Activated T-cell treated with anti-CD3 and anti-CD28 coated beads, Interleukin-2, amount 50 U/mL, for 1 hour (primary cell): ENCODE measurements around the gene RAB11FIP2.
A peak's percentile ranks its signal among the peaks of the same experiment; 100 is the strongest.
"Not testable (repeated sequence)": the region's sequence is repeated elsewhere in the genome, so short reads cannot be mapped to it uniquely, and the experiment has no call there.

Experiments
- DNase-seq: peaks from one replicate; pipeline ENCODE4 v3.0.0-alpha.2; 2020

The RAB11FIP2 gene, protein sequence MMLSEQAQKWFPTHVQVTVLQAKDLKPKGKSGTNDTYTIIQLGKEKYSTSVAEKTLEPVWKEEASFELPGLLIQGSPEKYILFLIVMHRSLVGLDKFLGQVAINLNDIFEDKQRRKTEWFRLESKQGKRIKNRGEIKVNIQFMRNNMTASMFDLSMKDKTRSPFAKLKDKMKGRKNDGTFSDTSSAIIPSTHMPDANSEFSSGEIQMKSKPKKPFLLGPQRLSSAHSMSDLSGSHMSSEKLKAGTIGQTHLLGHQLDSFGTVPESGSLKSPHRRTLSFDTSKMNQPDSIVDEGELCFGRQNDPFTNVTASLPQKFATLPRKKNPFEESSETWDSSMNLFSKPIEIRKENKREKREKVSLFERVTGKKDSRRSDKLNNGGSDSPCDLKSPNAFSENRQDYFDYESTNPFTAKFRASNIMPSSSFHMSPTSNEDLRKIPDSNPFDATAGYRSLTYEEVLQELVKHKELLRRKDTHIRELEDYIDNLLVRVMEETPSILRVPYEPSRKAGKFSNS

DNA sequence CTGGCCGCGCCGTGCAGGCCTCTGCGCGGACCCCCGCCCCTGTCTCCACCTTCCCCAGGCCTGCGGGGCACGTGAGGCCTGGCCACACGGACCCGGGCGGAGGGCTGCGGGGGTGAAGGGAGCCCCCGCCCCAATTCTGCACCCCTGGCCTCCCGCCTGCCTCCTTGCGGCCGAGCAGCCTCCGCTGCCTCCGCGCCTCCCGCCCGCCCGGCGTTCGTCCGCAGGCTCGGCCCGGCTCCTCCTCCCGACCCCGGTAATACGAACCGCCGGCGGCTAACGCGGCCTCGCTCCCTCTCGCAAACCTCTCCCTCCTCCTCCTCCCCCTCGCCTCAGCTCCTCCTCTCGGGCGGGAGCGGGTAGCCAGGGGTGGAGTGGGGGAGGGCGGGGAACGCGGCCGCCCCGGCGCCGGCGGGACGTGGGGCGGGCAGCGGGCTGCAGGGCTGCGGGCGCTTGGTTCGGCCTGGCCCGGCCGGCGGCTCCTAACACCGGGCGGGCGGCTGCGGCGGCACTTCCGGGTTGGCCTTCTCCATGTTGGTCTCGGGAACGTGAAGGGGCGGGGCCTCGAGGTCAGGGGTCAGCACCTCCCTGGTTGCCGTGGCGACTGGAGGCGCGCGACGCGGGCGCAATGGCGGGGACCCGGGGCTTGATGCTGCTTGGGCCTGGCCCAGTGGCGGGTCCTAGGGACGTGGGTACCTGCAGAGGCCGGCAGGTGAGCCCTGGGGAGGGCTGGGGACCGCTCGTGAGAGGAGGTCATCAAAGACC lies at the start of gene RAB11FIP2:
Gene RAB11FIP2 (minus strand): TSS at position 547 of the 762 bp plus-strand sequence. CDS start 778 bp downstream, outside the sequence.
- peak; percentile 97 for DNase-seq

DNA sequence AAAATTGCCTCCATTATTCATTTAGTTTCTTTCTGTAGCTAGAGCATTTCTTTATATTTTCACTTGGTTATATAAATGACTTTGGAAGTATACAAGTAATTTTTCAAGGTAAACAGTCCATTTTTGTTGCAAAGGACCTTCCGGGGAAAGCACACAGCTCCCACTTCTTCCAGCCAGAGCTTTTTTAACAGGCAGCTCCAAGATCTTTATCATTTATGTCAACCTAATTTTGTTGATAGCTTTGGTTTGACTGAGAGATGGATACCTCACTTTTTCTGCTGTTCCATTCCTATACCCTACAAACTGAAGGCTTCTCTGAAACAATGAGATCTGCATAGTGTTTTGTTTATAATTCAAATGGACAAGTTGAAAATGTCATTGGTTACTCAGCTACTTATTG lies 49.3 kb upstream of the RAB11FIP2 start:
- DNase-seq = no peak

DNA sequence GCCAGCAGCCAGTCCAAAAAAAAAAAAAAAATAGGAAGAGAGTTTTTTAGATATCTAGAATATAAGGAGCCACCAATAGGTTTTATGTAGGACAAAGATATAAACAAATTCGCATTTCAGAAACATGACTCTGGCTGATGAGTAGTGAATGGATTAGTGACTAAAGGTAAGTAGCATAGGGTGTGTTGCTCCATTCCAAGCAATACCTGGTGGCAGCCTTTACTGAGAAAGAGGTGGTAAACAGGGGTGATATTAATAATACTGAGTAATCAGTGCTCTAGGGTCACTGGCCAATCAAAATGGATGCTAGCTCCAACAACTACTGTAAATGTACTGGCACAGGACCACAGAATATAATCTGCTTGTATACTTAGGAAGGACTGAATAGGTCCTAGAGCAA lies 45.5 kb upstream of the RAB11FIP2 start:
- DNase-seq = no peak

DNA sequence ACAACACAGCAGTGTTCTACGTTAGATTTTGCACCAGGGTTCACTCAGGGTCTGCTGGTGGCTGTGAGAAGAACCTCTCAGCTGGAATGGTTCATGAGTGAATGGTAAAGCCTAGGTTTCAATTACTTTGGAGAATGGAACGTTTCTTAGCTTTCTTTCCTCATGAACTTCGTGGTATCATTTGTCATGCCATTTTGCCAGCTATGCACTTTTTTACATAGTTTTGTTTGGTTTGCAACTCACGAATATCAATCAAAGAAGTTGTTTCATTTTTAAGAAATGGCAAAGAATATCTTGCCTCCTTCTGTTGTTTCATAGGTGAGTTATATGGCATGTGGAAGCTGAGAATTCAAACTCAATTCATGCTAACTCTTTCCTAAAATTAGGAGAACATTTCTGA lies 34.1 kb upstream of the RAB11FIP2 start:
- no peak for DNase-seq

DNA sequence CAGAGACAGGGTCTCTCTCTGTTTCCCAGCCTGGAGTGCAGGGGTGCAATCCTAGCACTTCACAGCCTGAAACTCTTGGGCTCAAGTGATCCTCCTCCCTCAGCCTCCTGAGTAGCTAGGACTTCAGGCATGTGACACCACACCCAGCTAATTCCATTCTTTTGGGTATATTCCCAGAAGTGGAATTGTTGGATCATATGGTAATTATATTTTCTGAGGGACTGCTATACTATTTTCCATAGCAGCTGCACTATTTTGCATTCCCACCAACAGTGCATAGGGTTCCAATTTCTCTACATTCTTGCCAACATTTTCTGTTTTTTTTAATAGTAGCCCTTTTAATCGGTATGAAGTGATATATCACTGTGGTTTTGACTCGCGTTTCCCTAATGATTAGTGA lies 30.0 kb upstream of the RAB11FIP2 start:
- no peak for DNase-seq

DNA sequence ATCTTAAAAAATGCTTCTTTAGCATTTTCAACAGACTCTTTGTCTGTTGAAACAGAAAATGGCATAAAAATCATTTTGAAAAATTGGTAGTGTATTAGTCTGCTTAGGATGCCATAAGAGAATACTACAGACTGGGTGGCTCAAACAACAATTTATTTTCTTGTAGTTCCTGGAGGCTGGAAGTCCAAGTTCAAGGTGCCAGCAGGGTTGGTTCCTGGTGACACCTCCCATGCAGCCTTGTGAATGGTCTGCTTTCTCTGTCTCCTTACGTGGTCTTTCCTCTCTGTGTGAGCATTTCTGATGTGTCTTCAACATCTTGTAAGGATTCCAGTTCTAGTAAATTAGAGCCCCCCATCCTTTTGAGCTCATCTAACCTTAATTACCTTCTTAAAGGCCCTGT lies 26.1 kb upstream of the RAB11FIP2 start:
- no peak for DNase-seq

DNA sequence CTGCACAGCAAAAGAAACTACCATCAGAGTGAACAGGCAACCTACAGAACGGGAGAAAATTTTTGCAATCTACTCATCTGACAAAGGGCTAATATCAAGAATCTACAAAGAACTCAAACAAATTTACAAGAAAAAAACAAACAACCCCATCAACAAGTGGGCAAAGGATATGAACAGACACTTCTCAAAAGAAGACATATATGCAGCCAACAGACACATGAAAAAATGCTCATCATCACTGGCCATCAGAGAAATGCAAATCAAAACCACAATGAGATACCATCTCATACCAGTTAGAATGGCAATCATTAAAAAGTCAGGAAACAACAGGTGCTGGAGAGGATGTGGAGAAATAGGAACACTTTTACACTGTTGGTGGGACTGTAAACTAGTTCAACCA lies 20.6 kb upstream of the RAB11FIP2 start:
- not testable (repeated sequence) for DNase-seq

DNA sequence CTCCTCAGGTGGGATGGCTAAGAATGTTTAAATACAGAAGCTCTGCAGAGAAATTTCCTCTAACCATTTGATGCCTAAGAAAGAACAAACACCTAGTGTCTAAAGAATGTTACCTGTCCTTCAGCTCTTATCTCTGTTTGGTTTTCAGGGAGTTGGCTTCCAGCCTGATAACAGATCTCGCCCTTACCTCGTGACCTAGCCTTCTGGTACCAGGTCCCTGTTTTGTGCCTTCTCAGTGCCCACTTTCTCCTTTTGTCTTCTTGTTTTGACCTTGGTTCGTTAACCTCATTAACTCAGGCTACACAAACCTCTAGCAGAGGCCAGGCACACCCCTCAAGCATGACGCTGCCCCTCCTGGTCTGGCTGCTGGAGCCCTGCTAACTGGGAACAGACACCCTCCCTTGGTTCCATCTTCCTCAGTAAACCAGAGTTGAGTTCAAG lies 16.1 kb upstream of the RAB11FIP2 start:
- no peak for DNase-seq

DNA sequence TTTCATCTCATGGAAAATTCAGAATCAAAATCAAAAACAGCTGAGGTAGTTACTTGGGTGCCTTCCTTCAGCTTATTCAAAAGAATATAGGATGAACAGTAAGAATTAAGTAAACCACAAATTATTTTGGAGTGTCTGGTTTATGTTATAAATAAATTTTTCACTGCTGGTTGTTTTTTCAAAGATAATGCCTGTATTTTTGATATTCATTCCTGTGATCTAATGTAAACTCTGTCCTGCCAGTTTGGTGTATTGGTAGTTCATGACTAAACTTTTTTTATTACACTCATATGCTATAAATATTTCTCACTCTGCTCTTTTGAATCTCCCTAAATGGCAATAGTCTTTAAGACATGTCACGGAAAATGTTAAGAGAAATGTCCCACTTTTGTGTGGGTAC lies 11.6 kb upstream of the RAB11FIP2 start:
- DNase-seq = no peak

DNA sequence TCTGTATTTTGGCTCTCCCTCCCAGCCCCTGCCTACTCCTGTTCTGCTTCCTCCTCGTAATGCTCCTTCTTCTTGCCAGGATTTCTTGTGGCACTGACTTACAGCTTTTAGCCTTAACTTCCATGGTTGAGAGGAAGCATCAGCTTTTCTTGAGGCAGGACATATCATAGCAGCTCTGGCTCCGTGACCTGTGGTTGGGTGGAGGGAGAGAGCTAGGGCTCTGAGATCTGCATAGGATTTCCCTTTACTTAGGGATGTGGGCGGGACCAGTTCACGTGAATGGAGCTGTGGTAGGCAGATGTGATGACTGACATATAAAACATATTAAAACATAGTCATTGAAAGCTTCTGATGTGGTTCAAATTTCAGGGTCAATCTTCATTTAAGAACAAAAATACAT lies 10.6 kb upstream of the RAB11FIP2 start:
- no peak for DNase-seq

DNA sequence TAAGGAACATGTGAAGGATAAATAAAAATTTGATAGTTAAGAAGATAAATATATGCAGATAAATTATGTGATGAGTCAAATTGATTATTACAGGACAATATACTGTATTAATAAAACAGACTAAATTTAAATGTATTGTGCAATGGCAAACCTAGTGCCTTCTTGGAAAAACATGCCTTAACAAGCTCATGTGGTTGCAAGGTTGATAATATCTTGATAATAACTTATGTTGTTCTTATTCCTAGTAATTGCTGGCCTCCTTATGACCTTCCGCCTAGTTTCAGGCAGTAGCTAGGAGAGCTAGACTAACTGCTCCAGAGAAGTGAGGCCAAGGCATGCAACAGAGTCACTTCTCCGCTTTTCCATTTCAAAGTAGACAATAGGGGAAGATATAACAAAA lies 7.6 kb upstream of the RAB11FIP2 start:
- no peak for DNase-seq

DNA sequence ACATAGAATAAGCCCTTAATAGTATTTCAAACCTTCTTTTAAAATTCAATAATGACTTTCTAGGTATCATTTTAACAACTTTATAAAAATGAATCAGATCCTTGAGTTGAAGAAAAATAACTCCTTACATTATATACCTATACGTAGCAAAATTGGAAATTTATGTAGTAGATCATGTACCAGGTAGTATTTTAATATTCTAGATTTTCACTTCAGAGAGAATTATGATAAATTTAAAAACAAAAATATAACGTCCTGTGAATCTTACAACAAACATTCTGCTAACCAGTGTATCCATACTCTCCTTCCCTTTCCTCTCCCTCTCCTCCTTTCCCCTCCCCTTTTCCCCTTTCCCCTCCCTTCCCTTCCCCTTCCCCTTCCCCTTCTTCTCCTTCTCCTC lies 6.1 kb upstream of the RAB11FIP2 start:
- DNase-seq = no peak

DNA sequence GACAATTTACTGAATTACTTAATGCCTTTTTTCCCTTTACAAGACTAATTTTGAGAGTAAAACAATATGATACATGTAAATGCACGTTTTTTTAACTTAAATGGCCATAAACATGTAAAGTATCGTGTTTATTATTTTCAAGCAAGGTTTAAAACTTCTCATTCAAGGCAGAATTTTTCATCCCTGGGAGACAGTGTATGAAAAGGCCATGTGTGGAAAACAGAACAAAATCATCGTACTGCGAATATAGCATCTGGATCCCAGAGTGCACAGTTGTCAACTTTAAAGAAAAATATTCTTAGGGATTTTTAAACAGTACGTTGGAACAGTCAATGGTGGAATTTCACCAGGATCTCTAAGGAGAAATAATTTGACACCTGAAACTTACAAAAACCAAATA lies 1.1 kb upstream of the RAB11FIP2 start:
- DNase-seq = no peak

DNA sequence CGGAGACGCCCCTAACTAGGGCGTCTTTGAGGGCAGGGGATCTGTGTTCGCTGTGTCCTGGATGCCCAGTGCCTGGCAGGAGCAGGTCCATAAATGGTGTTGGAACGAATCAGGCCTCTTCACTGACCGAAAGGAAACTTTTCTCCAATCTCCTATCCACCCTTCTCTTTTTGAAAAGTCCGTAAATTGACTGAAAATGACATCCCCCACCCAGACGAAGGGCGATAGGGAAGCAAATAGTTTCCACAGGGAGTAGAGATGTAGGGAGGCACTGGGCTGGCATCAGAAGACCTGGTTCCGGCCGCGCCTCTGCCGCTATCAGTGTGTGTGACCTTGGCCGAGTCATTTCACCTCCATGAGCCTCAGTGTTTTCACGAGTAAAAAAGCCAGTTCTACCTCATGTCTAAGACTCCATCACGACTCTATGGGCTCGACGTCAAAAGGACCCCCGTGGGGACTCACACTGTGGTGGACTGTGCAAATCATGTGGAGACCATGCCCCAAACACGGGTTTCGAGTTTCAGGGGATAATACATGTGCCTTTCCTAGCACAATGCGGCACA lies 497 bp upstream of the RAB11FIP2 start:
- no peak for DNase-seq

DNA sequence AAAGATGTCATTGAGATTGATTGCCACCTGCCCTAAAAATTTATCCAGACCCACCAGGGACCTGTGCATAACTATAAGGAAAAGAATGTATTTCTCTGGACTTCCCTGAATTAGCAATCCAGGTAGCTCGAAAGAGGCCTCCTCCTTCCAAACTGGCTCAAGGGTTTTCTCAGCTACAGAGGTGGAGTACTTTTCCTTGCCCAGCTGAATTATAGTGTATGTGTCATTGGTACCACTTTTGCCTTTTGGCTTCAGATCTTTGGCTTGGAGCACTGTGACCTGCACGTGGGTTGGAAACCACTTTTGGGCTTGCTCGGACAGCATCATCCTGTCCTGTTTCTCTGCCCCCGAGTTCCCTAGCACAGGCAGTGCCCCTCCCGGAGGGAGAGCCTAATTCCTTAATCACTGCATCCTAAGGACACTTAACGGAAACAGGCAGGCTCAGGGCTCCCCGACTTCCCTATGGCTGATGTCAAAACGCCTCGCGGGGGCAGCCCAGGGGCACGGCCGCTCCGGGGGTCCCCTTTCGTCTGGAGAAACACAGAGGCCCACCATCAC lies 825 bp downstream of the RAB11FIP2 start:
- DNase-seq = no peak

DNA sequence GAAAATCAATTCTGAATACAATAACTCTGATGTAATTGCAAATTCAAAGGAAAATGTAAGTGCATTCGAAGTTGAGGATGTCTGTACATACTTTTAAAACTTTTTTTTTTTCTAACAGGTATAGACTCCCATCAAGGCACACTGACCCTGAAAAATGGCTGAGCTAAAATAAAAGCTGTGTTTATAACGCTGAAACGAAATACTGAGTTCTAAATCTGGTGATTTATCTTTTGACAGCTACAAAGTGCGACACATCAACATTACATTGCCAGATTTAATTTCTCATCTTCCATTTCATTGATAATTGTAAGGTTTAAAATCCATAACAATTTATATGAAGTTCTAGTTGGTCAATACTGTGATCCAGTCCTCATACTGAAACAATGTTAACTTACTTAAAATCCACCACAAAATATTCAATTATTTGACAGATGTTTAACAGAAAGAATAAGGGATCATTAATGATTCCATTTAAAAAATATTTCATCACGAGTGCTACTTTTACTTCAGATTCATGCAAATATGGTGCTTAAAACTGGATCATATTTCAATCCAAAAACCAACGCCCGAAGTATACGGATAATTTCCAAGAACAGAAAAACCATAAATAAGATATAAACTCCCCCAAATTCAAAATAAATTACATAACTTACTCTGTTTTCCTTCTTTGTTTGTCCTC lies 1.4 kb downstream of the RAB11FIP2 start:
- DNase-seq = no peak

DNA sequence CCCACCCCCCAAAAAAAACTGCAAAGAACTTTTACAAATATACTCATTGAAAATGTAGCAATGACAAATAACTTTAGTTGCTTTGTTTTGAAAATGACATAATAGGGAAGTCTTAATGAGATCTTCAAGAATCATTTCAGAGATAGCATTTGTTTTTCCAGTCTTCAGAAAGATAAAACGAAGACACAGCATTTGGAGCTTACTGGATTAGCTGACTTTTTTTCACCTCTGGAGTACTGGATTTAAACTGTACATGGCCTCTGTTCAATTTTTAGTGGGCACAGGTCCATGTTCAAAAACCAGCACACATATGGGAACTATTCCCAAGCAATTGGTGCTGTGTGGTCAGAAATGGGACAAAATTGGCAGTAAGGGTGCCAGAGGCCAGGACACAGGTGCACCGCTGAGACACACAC lies 3.9 kb downstream of the RAB11FIP2 start:
- no peak for DNase-seq

DNA sequence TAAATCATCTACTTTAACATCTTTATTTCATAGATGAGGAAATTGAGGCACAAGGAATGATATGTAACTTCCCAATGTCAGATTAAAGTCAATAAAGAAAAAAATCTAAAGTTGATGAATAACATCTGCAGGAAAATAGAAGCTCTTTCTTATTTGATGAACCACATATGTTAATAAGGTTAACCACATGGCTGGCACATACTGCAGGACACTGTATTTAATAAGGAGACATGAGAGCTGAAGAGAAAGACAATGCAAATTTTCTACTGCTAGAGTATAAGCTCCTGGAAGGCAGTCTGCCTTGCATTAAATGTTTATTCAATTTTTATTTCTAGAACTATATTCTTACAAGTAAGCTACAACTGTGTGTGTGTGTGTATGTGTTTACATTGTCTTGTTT lies 4.4 kb downstream of the RAB11FIP2 start:
- DNase-seq = no peak

DNA sequence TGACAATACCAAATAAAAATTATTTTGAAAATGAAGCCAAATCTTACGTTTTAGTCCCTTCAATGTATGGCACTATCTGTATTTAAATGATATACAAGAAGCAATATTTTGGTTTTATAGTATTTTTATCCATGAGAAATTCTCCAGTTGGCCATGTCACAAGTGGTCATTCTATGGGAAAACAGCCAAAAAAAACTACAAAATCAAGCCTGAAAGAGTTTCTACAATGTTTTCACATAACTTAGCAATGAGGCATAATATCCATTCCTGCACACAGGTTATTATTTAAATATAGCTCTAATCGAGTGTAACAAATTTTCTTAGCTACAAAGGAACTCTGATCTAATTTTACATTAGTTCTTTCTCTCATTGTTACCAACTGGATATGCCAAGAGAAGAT lies 5.4 kb downstream of the RAB11FIP2 start:
- DNase-seq = no peak

DNA sequence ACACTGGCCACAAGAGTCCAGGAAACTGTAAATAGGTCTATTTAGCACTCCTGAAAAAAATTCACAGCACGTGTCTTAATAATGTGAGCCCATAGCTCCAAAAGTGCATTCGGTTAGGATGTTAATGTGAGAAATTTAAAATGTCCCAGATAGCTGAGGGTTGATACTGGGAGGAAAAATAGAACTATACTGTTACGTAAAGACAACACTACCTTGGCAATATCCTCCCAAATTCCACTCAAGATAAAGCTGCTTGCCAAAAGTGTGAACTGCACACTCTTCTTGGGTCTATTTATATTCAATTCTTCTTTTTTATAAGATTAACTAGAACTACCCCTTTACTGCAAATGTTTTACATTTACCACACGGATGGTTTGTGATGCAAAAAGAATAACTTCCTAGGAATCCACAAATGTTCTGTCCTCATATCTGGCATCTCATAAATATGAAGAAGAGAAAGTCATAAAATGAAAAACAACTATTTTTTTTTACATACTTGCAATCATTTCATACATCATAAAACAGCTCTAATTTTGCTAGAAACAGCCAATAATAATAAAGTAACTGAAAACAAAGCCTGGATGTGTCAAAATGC lies 10.4 kb downstream of the RAB11FIP2 start:
- no peak for DNase-seq

DNA sequence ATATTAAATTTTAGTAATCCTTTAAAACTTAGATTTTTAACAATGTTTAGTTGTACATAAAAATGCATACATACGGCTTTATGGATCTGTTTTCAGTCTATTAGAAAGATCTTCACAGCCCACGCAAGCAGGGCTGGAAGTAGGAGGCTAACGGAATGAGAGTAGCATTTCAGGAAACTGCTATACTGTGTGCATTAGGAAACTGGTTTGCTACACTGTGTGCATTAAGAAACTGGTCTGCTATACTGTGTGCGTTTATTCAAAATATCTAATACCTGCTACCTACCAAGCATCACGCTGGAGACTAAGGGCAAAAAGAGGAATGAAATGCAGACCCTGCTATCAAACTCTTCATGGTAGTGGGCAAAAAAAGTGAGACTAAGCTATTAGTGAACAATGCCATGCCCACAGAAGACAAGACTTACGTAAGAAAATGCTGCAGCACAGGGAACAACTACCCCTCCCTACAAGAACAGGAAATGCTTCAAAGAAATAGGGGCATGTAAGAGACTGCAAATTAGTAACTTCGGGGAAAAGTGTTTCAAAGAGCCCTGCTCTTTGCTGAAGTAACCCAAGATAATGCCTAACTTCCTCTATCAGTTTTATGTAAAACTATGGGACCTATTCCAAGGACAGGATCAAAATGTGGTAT lies 11.3 kb downstream of the RAB11FIP2 start:
- DNase-seq = no peak

DNA sequence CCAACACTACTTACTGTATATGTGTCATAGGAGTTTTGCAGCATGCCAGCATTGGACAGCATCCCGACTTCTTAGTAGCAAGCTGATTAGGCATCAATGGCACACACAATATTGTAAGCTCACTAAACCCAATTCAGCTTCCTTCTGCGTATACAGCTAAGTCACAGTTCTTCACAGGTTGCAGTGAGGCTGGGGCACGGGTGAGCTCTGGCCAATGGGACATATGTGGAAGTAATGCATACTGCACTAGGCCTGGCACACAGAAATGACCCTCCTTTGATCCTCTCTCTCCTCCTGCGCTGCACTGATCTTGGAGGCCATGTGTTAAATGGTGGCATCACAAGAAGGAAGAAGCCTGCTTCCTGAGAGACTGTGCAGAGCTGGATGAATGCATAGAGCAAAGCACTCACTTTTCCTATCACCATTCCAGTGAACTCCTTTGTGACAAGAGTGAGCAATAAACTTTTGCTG lies 11.9 kb downstream of the RAB11FIP2 start:
- no peak for DNase-seq
